Measurements from ENCODE around the gene C1GALT1. TPM values are rescaled to one million over a fixed set of nuclear protein-coding genes. Genes with fewer than 3 reads are reported as not detected.

The C1GALT1 gene
- total and polyA plus RNA-seq, 9 of the 15 experiments (the other 6 are each of a cell fraction or from before 2014, with no cell fraction given), result 5.0 to 33.2 (median 24.1) TPM

GRCh38 chr7:7146837-7147236 lies 35.5 kb upstream of the C1GALT1 start:
- Histone ChIP-seq H3K4me1 (replicated peaks in 1 of 2; ENCODE audit: control insufficient read depth in 2 of 2, insufficient read depth in 2 of 2, low read length in 2 of 2) (peaks cover 4 to 14% of the 10 kb centered on the region in 2 experiments; a peak in 3 of 5 replicates), H3K79me2 (ENCODE audit: control insufficient read depth, insufficient read depth, low read length) (no peaks in the 10 kb centered on the region)
- in situ Hi-C loops (cut with MboI), result no loop called here

More at GRCh38 chr7:7146837-7147236, 35.5 kb upstream of the C1GALT1 start:
- Histone ChIP-seq H3K27me3 (ENCODE audit: control insufficient read depth in 2 of 2, insufficient read depth in 2 of 2, low read length in 2 of 2) (no peaks in the 10 kb centered on the region), H3K4me2 (ENCODE audit: insufficient read depth, low read length) (no peak overlapping the region), H3K9me3 (replicated peaks; ENCODE audit: control insufficient read depth, insufficient read depth, low read depth, low read length) (peaks cover 3% of the 10 kb centered on the region; the same call in 1 of the 2 replicates), H3K9ac (ENCODE audit: insufficient read depth in 1 of 2, low read depth in 2 of 2, low read length in 2 of 2) (no peak overlapping the region), H3K36me3 (ENCODE audit: control insufficient read depth, insufficient read depth, low read length) (no peaks in the 10 kb centered on the region), H3K9me1 (ENCODE audit: control insufficient read depth, insufficient read depth, low read length) (no peaks in the 10 kb centered on the region), H3K4me3 (no peak overlapping the region), H2AFZ (ENCODE audit: low read depth, low read length) (no peak overlapping the region), H4K20me1 (replicated peaks; ENCODE audit: control insufficient read depth, insufficient read depth, low read length) (no peaks in the 10 kb centered on the region), H3K27ac (ENCODE audit: extremely low read depth, low read depth, low read length) (no peak overlapping the region)
- POLR2A ChIA-PET, result interaction anchor here (0.9 kb wide), 1 partner anchor 18 kb away, joined by 5 read pairs; no protein-coding TSS in a partner anchor
- DNase-seq (ENCODE audit: extremely low read depth in 1 of 4, low spot score in 3 of 4) (no peak), ATAC-seq (no peak), FAIRE-seq (no peak)
- intact Hi-C loops (cut with micrococcal nuclease), result no loop called here
- BruUV-seq (replicated peaks), result no TSS peak
- WGBS (ENCODE audit: insufficient coverage, low coverage, missing lambda C conversion rate), result 53% methylated on average over 3 of the region's 3 CpGs
- no peak for TF ChIP-seq MAFG (tag; conservative IDR thresholded peaks at IDR 0.05)
- no peak for TF ChIP-seq L3MBTL2 (IDR thresholded peaks at IDR 0.05)
- TF ChIP-seq ZNF830 (CRISPR knock-in tag; IDR thresholded peaks at IDR 0.05), result no peak
- TF ChIP-seq BRF1 (IDR thresholded peaks at IDR 0.05; ENCODE audit: borderline replicate concordance, extremely low read depth, insufficient read length), result no peak
- no peak for TF ChIP-seq ZNF384 (IDR thresholded peaks at IDR 0.05; ENCODE audit: low read depth, low read length)
- TF ChIP-seq, protein P1, sequence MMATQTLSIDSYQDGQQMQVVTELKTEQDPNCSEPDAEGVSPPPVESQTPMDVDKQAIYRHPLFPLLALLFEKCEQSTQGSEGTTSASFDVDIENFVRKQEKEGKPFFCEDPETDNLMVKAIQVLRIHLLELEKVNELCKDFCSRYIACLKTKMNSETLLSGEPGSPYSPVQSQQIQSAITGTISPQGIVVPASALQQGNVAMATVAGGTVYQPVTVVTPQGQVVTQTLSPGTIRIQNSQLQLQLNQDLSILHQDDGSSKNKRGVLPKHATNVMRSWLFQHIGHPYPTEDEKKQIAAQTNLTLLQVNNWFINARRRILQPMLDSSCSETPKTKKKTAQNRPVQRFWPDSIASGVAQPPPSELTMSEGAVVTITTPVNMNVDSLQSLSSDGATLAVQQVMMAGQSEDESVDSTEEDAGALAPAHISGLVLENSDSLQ (IDR thresholded peaks at IDR 0.05), result no peak
- TF ChIP-seq ELF4 (CRISPR knock-in tag; IDR thresholded peaks at IDR 0.05), result no peak
- no peak for TF ChIP-seq GABPB2 (CRISPR knock-in tag; conservative IDR thresholded peaks at IDR 0.05)
- no peak for TF ChIP-seq RBFOX2 (IDR thresholded peaks at IDR 0.05; ENCODE audit: low read depth, low read length)
- no peak for TF ChIP-seq FOXM1 (IDR thresholded peaks at IDR 0.05; ENCODE audit: low read depth)
- TF ChIP-seq FOXM1 (CRISPR knock-in tag; IDR thresholded peaks at IDR 0.05; ENCODE audit: low read depth), result no peak
- TF ChIP-seq ARNT (IDR thresholded peaks at IDR 0.05), result no peak
- no peak for TF ChIP-seq ZNF175 (CRISPR knock-in tag; IDR thresholded peaks at IDR 0.05; ENCODE audit: low read depth)
- no peak for TF ChIP-seq MEF2D (tag; conservative IDR thresholded peaks at IDR 0.05; ENCODE audit: low read depth)
- CTCF ChIA-PET (ENCODE audit: low intra/inter-chr PET ratio), result interaction anchor here (0.6 kb wide), 1 partner anchor 931 kb away, joined by 3 read pairs; no protein-coding TSS in a partner anchor

All from K562 (cell line).